HG03025 (cell line): ENCODE data around the gene GNPDA2.

ENCODE experiments used
- ATAC-seq: cut with Tn5 transposase; IDR thresholded peaks from one replicate; pipeline ENCODE4 v1.9.1; 2021; ENCODE audit warnings: mild to moderate bottlenecking, moderate library complexity; ENCODE audit not compliant: unreplicated experiment, low FRiP score

The GNPDA2 gene

DNA sequence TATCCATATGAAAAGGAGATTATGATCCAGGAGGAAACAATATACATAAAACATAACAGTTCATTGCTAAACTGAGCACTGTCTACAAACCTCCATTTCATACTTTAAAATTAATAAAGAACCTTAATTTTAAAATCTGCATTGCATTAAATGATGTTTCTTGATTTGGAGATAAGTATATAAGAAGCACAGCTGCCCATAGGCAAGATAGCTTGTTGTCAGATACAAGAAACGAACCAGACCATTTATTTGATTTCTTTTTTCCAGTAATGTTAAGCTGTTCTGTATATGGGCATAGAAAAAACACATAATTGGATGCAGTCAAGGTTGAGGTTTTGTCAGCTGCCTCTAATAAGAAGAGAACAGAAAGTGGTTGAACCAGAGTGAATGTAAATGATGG is 41.7 kb downstream of the GNPDA2 start:
- no peak for ATAC-seq

DNA sequence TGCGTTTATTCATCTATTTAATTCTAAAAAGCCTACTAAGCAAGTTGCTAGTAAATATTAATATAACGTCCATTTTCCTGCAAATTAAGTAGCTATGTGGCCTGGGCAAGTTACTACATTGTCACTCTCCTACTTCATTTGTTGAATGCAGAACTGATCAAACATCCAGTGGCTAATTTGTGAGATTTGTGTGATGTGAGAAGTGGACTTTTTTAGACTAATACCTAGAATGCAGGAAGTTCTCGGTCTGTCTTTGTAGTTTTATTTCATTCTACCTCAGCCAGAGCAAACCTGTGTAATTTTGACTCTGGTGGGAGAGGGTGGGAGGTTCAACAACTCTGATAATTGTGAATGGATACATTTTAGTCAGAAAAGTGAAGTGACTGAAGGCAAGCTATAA is 47.3 kb downstream of the GNPDA2 start:
- no peak for ATAC-seq

DNA sequence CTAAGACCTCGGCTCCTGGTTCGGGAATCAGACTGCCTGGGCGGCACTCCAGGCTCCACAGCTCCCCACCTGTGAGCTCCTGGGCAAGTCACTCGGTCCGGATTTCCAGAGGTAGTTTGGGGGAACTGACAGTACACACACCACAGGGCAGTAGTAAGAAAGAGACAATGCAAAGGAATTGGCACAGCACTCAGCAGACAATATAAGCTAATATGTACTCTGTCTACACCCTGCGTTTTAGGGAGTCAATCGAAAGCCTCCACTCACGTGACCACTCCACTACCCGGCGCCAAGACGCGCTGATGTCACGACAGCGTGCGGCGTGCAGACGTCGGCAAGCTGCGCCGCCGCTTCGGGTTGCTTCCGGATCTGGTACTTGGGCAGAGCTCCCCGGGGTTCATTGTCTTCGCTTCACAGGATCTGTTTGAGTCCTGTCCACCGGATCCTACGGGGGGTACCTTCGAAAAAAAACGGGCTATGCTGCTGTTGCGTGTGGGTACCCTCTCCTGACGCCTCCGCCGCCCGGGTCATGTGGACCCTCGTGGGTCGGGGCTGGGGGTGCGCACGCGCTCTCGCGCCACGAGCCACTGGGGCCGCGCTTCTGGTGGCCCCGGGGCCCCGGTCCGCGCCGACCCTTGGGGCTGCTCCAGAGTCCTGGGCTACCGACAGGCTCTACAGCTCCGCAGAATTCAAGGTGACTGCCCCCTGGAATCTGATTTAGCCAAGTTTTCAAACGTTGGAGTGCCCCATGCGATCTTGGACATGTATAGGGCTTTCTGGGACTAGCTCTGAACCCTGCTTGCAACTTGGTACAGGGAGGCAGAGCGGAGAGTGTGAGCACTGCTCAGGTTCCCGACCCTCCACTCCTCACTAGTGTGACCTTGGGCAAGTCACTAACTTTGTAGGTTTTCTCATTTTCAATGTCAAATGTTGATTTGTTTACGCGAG is 48.0 kb downstream of the GNPDA2 start, which contains the start of gene GUF1:
Gene GUF1, plus strand, starts transcription at position 327 of the 948 bp plus-strand sequence. Its CDS starts 203 bp downstream, at position 530.
- peak; percentile 98 for ATAC-seq

DNA sequence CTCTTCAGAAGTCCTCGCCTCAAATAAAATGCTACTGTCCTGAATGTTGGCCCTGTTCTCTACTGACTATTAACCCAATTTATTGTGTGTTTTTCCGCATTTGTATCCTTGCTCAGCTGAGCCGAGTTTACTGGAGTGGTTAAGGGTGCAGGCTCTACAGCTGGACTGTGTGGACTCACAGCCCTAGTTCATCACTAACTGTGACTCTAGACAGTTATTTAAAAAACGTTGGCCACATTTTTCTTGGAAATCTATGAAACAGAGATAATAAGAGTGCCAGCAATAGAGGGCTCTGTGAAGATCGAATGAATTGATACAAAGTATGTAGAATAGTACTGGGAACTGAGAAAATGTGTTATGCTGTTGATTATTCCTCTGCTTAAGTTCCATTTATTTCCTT is 51.0 kb downstream of the GNPDA2 start:
- ATAC-seq = no peak

DNA sequence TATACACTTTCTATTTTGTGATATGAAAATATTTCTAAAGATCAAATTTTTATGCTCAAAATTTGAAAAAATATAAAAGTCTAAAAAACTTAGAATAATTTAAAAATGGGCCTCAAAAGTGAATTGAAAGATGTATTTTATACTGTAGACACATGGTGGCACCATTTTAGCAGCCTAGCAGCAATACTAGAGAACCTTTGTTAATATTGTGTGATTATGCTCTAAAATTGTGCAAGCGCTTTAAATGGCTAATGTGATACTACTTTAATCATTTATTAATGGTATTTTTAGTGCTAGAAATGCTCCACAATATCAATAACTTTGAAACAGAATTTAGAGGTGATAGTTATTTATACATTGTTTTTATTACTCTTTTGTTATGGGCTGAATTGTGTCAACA is 51.9 kb downstream of the GNPDA2 start:
- no peak for ATAC-seq

DNA sequence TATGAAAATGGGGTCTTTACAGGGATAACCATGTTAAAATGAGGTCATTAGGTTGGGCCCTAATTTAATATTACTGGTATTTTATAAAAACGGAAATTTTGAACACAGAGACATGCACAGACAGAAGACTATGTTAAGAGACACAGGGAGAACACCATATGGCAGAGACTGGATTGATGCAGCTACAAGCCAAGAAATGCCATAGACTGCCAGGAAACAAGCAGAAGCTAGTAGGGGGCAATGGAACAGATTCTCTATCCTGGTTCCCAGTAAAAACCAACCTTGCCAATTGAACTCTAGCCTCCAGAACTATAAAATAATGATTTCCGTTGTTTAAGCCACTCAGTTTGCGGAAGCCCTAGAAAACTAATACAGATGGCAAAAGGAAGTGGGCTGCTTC is 54.7 kb downstream of the GNPDA2 start:
- ATAC-seq = no peak

DNA sequence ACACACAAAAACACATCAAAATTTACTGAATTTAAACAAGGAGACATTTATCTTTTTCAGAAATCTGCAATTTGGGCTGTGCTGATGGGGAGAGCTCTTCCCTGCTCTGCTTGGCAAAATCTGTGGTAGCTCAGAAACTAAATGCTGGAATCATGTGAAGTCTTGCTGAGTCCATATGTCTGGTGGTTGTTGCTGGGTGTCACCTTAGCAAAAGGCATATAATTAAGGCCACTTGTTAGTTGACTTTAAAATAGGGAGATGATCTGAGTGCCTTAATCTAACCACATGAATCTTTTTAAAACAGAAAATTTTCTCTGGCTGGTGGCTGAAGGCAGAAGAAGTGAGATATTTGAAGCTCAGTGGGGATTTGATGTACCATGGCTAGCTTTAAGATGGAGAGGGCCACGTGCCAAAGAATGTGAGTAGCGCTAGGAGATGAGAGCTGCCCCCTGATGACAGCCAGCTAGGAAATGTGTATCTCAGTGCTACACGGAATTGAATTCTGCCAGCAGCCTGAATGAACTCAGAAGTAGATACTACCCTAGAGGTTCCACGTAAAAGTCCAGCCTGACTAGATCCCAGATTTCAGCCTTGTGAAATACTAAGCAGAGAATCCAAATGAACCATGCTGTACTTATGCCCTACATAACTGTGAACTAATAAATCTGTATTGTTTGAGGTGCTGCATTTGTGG is 55.7 kb downstream of the GNPDA2 start:
- no peak for ATAC-seq

DNA sequence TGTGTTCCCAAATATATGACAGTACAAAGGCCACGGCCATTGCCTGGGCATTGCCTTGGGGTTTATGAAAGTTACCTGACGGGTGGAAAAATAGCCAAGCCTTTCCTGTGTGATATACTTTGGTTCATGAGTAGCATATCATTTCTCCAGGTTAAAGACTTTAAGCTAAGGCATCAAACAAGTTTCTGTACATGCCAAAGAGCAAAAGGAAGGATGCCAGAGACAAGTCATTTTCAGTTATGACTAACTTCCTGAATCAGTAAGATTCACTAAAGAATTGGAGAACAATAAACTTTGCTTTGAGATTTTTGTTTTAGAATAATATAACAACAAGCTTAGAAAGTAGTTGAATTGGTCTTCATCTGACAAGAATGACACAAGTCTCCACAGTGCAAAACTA is 57.8 kb downstream of the GNPDA2 start:
- no peak for ATAC-seq

DNA sequence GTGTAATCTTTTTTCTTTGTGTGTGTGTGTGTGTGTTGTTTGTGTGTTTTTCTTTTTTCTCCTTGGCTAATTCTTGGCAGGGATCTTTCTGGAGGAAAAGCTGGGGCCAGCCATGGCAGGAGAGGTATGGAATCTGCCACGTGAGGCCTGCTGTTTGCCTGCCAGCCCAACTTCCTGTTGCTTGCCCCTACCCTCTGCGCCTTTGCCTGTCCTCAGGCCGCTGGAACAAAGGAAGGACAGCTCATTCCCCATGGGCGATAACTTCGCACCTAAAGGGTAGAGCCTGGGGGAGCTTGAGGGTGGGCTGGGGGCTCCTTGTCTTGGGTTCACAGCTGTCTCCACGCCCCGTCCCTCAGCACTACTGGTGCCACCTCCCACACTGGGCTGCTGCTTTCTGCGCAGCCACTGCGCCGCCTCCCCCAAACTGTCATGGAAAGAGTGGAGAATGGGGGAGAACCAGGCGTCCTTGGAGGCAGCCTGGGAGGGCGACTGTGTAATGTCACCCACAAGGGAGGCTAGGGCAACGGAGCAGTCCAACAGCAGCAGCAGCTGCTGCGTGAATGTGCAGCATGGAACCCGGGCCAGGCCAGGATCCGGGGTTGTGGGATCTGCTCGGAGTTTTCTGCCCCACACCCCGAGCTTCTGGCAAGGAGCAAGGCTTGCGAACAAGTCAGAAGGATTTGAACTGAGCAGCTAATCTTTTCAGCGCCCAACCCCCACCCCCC is 62.7 kb downstream of the GNPDA2 start:
- no peak for ATAC-seq

DNA sequence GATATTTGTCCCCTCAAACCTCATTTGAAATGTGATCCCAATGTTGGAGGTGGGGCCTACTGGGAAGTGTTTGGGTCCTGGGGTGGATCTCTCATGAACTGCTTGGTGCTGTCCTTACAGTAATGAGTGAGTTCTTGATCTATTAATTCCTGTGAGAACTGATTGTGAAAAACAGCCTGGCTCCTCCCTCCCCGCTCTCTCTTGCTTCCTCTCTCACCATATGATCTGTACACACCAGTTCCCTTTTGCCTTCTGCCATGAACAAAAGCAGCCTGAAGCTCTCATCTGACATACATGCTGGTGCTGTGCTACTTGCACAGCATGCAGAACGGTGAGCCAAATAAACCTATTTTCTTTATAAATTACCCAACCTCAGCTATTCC is 63.7 kb downstream of the GNPDA2 start:
- peak; percentile 65 for ATAC-seq

DNA sequence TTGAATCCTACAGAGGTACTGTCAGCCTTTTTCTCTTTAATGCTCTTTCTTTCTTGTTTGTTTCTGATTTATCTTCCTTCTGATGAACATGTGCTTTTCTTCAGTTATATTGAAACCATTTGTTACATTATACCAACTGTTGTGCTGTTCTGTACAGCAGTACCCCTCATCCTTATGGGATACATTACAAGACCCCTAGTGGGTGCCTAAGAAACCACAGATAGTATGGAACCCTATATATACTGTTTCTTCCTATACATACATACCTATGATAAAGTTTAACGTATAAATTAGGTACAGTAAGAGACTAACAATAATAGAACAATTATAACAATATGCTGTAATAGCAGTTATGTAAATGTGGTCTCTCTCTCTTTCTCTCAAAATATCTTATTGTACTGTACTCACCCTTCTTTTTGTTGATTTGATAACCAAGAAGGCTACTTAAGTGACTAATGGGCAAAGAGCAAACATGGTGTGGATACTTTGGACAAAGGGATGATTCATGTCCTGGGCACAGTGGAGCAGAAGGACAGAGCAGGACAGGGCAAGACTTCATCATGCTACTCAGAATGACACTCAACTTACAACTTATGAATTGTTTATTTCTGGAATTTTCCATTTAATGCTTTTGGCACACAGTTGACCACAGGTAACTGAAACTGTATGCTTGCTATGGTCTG is 64.3 kb downstream of the GNPDA2 start:
- ATAC-seq = no peak

DNA sequence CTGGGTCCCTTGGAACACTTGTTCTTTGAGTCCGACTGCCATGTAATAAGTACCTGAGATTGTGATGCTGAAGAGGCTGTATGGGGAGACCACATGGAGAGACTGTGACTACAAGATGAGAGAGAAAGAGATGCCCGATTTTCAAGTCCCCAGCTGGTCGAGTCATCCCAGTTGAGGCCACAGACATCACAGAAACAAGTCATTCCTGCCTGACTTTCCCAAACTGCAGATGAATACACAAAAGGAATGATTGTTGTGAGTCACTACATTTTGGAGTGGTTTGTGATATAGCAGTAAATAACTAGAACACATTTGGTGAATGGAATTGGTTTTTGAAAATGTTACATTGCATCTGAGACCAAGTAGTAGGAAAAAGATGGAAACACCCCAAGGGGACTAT is 66.0 kb downstream of the GNPDA2 start:
- no peak for ATAC-seq

DNA sequence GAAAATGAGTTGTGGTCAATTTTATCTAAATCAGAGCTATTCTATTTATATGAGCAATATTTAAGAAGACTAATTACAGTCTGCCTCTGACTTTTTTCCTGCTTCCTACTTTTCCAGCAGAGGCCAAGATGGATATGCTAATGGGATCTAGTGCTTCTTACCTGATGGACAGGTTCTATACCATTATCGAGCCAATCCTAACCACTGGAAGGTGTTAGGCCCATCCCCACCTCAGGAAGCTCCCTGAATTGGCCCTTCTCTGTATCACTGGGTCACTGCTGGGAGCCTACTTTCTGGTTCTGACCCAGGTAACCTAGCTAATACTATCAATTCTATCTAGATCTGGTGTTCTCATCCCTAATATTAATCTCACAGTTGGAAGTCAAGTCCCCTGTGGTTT is 74.4 kb downstream of the GNPDA2 start:
- ATAC-seq = no peak
